T-helper 22 cell (primary cell): ENCODE data around the gene DLAT.
A peak's percentile ranks its signal among the peaks of the same experiment; 100 is the strongest.
"Not testable (repeated sequence)": the region's sequence is repeated elsewhere in the genome, so short reads cannot be mapped to it uniquely, and the experiment has no call there.

Experiments
- DNase-seq: peaks from one replicate; pipeline ENCODE4 v3.0.0-alpha.2; 2020; ENCODE audit warnings: low read depth

DLAT gene

DNA sequence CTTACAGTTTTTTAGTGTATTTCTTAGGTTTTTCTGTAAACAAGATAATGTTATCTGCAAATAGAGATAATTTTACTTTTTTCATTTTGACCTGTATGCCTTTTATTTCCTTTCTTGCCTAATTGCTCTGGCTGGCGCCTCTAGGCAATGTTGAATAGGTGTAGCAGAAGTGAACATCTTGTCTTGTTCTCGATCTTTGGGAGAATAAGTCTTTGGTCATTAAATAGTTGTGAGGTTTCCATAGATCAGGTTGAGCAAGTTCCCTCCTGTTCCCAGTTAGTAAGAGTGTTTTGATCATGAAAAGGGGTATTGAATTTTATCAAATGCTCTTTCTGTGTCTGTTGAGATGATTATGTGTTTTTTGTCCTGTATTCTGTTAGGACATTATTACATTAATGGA, 24.6 kb downstream of the DLAT start:
- DNase-seq = no peak

DNA sequence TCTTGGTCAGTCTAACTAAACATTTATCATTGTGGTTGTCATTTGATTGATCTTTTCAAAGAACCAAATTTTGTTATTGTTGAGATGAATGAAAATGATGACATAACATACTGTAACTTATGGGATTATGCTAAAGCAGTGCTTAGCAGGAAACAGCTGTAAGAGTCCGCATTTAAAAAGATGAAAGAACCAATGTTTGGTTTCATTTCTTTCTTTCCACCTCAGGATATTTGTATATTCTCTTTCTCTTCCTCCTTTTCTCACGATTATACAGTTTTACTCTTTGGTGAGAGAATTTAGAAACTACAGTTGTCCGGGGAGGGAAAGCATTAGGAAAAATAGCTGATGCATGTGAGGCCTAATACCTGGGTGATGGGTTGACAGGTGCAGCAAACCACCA, 25.5 kb downstream of the DLAT start:
- no peak for DNase-seq

DNA sequence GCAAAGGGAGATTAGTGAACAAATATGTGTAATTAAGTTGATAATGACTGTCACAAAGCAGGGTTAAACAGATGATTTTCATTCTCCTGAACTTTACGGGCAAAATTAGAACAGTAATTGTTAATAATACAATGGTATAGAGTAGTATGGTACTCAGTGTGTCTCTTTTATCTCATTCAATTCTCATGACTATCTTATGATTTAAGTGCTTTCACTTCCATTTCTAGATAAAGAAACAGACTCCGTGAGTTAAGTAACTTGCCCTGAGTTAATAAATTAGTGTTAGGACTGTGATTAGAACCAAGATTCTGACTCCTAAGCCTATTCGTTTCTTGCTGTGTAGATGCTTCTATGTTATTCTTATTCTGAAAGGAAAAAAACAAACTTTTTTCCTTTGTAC, 26.6 kb downstream of the DLAT start:
- no peak for DNase-seq

DNA sequence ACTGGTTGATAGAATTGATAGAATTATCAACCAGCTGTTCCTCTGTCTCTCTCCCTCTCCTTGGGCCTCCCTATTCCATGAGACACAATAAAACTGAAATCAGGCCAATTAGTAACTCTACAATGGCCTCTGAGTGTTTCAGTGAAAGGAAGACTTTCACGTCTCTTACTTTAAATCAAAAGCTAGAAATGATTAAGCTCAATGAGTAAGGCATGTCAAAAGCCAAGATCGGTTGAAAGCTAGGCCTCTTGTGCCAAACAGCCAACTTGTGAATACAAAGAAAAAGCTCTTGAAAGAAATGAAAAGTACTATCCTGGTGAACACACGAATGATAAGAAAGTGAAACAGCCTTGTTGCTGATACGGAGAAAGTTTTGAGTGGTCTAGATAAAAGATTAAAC, 32.0 kb downstream of the DLAT start:
- DNase-seq = no peak

DNA sequence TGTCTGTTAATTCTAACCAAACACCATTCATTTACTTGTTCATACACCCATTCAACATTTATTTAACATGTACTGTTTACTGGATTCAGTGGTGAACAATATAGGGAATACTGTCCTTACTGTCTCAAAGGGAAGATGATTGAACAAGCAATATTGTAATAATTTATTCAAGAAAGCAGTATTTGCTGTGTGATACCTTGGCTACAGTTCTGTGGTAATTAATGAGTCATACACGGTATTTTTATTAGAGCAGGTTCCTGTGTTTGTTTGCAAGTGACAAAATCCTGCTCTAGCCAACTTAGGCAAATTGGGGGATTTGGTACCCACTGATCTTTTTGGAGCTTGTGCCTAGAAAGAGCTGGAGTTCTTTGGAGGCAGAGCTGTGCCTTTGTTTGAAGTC, 32.9 kb downstream of the DLAT start:
- DNase-seq = no peak

DNA sequence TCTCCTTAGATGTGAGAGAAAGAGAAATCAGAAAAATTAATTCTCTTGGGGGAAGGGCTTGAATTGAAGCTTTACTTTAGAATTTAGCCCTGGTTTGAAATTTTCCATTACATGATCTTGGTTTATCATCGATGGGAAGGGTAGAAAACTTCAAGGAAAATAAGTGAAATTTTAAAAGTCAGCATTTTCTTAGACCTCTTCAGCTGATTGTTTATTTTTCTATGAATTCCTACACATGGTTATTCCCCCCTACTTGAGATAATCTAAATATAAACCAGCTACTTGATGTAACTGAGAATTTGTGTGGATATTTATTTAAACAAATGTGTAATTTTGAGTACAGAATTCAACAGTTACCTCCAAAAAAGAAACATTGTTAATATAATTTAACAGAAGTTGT, 37.7 kb downstream of the DLAT start:
- no peak for DNase-seq

DNA sequence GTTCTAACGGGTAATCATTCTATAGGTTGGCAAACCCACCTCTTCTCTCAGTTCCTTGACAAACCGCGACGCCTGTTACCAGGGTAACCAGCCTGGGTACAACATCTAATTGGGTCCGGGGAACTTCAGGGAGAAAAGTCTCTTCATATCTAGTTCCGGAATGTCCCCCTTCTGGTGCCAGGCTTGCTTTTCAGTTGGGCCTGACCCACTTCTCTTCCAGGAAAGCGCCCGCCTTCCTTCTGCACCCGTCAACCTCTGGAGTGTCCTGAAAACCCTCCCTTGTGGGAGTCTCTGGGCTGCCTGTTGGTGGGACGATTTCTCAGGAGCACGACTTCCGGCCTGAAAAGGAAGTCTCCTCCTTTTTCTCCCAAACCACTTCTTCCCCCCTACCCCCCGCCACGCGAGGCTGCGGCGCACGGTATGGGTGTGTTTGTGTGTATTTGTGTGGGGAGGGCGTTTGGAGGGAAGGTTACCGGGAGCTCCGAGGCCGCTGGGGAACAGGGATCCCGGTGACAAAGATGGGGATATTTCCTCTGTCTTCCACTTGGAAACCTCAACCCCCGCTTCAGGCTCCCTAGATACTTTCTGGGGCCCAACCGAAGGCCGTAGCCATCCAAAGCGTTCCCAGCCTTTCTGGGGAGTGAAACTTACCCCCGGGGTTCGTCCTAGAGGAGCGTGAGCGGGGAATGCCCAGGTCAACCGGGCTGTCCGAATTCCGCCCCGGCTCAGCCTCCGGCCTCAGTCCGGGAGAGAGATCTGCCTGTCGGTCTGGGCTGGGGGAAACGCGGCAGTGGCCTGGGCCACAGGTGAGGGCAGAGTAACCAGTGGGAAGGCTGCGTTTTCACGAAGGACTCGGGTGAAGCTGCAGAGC, 49.0 kb downstream of the DLAT start, which contains the start of the genes NKAPD1 and PIH1D2:
TSS of gene NKAPD1 (plus strand) at position 359 of the 871 bp plus-strand sequence. CDS start 1,276 bp downstream, outside the sequence.
TSS of gene PIH1D2 (minus strand) at position 77 of the 871 bp plus-strand sequence. CDS start 843 bp downstream, outside the sequence.
- peak; percentile 65 for DNase-seq

DNA sequence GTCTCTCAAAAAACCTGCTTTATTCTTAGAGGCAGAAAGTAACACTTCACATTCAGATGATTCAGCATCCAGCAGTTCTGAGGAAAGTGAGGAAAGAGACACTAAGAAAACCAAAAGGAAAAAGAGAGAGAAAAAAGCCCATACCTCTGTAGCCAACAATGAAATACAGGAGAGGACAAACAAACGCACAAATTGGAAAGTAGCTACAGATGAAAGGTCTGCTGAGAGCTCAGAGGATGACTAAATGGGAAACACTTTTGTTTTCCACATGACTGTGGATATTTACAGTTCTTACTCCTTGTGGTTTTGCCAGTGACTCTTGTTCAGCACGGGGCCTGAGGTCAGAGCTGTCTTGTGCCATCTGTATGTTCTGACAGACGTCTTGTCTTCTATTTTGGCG, 57.5 kb downstream of the DLAT start:
- DNase-seq = no peak

DNA sequence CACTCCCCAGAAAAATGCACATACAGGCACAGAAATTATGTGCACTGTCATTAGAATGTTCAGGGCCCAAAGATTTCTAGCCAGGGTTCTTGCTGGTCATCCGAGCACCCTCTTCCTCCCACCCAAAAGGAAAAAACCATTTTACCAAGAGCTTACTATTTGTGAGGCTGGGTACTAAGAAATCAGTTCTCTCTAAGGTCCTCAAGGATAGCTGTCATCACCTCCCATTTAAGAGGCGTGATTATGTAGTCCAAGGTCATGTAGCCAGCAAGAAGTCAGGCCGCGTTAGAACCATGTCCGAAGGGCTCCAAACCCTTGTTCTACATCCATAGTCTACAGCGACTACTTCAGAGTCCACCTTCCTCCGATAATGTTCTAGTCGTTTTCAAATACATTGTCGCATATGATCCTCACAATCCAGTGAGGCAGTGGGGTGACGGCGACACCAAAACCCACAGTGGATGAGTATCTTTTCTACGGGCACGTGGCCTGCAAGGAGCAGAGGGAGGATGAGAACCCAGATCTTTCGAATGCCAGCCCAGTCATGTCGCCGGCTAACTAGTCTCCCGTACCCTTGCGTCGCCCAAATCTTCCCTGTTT, 60.7 kb downstream of the DLAT start:
- no peak for DNase-seq

DNA sequence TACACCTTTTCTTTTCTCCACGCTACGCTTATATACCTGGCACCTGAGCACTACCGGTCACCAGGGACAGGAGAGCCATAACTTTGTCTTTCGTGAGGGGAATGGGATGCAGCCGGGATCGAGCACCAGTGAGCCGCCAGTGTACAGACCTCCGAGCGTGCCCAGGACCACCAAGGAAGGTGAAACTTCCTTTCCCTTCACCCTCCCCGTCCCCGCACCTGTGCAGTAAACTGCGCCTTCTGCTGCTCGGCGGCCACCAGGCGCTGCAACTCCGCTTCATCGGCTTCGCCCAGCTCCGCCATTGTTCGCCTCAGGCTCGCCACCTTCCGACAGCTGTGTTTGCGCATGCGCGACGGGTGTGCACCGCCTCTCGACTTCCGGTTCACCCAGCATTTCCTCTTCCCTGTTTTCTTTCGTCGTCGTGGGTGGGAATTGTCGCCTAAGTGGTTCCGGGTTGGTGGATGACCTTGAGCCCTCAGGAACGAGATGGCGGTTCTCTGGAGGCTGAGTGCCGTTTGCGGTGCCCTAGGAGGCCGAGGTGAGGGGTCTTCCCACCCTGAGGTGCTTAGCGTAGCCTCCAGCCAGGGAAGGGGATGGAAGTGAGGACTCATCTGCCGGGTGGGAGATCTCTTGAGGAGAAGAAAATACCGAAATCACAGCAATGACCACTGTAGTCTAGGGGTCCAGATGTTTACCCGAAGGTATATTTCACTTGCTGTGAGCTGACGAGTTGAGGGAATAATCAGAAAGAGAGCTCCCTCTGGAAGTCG, 61.4 kb downstream of the DLAT start, which contains the start of the genes SDHD and TIMM8B:
TSS of gene SDHD (plus strand) at position 452 of the 770 bp plus-strand sequence. CDS start at position 487, 35 bp downstream.
TSS of gene TIMM8B (minus strand) at position 335 of the 770 bp plus-strand sequence. CDS start at position 302, 33 bp downstream.
- DNase-seq = peak; percentile 94

DNA sequence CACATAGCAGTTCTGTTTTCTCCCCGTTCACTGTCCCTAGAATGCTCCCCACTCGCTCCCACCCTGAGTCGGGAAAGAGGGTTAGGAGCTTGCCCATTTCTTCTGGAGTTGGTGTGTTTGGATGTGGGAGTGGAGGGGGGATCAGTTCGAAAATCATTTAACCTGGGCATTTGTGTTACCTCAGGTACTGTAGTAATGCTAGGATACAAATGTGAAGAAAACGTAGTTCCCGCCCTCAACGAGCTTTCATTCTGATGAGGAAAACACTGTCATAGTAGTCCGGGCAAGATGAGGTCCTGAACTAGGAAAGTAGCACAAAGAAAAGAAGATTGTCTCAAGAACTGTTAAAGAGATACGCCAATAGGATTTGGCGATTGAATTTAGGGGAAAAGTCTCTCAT, 62.0 kb downstream of the DLAT start:
- DNase-seq = no peak

DNA sequence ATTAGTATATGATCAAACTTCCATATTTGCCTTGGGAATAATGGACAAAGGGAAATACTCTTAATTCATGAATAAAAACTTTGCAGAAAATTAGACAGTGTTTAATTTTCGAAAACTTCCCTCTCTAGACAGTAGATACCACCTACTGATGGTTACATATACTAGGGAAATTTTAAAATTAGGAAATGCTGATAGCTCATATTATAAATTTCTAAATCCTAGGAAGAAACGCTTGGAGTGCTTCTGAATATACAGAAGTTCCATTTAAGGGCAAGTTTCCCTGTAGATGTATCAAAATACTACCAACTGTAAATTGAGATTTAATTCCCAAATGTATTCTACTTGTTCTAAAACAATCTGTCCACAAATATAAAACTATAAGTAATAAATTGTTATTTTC, 70.1 kb downstream of the DLAT start:
- not testable (repeated sequence) for DNase-seq

DNA sequence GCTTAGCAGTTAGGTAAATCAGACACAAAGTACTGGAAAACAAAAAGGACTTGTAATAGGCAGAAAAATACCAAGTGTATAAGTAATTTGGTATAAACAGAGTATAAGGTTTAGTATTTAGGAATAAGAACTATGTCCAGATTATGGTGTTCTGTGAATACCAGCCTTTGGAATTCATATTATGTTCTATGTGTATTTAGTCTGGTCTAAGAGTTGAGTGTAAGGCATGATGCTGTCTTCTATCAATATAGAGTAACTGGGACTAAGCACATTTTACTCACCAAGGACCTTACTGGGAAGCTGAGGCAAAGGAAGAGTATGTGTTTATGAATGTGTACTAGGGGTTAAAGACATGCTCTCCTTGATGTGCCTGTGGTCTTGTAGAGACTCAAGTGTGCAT, 71.0 kb downstream of the DLAT start:
- DNase-seq = no peak

DNA sequence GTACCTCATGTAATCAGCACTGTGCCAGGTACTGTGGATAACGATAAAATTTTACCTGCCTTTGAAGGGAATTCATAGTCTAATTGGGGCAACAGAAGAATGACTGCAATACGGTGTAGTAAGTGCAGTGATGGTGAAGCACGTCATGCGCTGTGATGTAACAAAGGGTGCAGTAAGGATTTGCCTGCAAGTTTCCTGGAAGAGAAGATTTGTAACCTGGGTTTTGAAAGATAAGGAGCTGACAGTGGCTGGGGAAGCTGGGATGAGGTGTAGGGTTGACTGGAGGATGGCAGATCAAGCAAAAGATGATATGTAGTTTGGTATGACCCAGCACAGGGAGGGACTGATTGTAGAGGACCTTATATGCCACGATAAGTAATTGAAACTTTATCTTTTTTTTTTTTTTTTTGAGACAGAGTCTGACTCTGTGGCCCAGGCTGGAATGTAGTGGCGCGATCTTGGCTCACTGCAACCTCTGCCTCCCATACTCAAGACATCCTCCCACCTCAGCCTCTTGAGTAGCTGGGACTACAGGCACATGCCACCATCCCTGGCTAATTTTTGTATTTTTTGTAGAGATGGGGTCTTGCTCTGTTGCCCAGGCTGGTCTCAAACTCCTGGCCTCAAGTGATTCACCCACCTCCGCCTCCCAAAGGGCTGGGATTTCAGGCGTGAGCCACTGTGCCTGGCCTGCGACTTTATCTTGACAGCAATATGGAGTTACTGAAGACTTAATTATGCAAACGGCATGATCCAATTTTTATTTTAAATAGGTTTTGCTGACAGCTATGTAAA, 72.7 kb downstream of the DLAT start:
- no peak for DNase-seq

DNA sequence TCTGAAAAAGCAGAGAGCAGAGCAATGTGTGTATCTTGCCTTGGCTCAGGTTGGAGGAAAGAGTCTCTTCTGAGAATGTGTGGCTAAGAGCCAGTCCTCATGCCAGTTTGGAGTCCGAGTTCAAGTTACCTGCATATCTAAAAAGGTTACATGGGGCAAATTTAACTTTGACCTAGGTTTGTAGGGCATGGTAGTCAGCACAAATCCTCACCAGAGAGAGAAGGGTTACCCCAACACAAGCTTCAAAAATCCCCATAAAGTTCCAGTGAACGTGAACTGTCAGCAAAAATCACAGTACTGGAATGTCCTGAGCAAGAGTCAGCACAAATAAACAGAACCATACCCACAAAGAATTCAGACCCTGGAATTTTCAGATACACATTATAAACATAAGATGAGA, 75.3 kb downstream of the DLAT start:
- DNase-seq = no peak

DNA sequence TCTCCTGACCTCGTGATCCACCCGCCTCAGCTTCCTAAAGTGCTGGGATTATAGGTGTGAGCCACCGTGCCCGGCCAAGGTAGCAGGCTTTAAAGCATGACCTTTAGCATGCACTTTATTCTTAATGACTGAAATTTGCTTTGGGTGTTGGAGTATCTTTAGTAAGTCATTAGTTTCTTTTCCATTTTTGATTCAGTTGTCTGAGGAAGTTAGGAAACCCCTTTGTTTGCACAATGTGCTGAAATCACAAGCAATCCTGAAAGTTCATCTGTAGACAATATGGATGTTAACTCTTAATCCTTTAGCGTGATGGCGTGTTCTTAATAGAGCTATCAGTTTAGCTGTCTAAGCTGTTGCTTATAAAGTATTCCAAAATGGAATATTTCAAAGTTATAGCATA, 78.2 kb downstream of the DLAT start:
- no peak for DNase-seq

DNA sequence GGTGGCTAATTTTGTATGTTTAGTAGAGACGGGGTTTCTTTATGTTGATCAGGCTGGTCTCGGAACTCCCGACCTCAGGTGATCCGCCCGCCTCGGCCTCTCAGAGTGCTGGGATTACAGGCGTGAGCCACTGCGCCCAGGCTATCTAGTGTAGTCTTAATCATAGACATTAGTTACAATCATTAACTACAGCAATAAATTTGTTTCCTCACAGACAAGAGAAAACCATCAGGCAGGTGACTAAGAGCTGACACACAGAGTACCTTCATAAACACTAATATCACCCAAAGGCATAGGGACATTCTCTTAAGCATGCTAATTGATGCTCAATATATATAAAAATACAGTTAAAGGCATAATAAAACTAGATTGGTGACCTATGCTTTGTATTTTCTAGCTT, 80.9 kb downstream of the DLAT start:
- no peak for DNase-seq
